ENCODE data around the gene ZDHHC14.

DNA sequence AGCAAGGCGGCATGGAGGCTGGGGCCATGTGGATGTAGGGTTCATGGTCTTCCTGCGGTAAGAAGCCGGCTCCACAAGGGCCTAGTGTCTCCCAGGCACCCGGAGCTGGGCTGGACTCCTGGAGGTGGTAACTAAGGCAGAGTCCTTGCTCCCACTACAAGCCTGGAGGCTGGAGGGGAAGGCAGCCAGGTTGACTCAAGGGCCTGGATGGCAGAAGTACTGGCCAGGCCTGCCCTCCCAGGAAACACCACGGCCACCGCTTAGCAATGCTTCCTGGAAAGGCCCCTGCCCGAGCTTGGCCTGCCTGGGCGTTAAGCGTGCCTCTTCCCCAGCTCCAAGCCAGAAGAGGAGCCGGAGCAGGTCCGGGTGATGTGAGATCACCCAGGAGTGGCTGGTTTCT is 182.0 kb downstream of the ZDHHC14 start:
- TF ChIP-seq, protein P1, sequence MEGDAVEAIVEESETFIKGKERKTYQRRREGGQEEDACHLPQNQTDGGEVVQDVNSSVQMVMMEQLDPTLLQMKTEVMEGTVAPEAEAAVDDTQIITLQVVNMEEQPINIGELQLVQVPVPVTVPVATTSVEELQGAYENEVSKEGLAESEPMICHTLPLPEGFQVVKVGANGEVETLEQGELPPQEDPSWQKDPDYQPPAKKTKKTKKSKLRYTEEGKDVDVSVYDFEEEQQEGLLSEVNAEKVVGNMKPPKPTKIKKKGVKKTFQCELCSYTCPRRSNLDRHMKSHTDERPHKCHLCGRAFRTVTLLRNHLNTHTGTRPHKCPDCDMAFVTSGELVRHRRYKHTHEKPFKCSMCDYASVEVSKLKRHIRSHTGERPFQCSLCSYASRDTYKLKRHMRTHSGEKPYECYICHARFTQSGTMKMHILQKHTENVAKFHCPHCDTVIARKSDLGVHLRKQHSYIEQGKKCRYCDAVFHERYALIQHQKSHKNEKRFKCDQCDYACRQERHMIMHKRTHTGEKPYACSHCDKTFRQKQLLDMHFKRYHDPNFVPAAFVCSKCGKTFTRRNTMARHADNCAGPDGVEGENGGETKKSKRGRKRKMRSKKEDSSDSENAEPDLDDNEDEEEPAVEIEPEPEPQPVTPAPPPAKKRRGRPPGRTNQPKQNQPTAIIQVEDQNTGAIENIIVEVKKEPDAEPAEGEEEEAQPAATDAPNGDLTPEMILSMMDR (IDR thresholded peaks at IDR 0.05; ENCODE audit: low read depth, low read length, poor library complexity, severe bottlenecking) = no peak
- no peak for TF ChIP-seq EZH2phosphoT487 (IDR thresholded peaks at IDR 0.05; ENCODE audit: borderline replicate concordance, low read length)
